ENCODE results near the gene PLEKHA7. TPM values are rescaled to one million over a fixed set of nuclear protein-coding genes. Genes with fewer than 3 reads are reported as not detected.

Gene PLEKHA7
- polyA plus RNA-seq, 1 of the 3 experiments (the other 2 are of a cell fraction): 0.12 TPM

- no peak for TF ChIP-seq REST (IDR thresholded peaks at IDR 0.05; ENCODE audit: low read depth, low read length)
These were observed 76.2 kb downstream of the PLEKHA7 start (continued) for GRCh38 chr11:16938061-16938460.

- CTCF ChIA-PET: interaction anchor here (0.6 to 4.4 kb wide), 14 partner anchors 9 to 302 kb away, joined by 3 to 17 read pairs (median 4); no protein-coding TSS in a partner anchor
- Histone ChIP-seq H4K20me1 (ENCODE audit: insufficient read depth) (no peaks in the 10 kb centered on the region), H3F3A (replicated peaks; ENCODE audit: insufficient read depth) (no peaks in the 10 kb centered on the region), H3K36me3 (replicated peaks in 1 of 2; ENCODE audit: control insufficient read depth in 1 of 2, insufficient read depth in 2 of 2, low read length in 1 of 2) (no peaks in the 10 kb centered on the region), H3K9ac (no peak overlapping the region), H3K9me3 (no peaks in the 10 kb centered on the region), H2AFZ (ENCODE audit: low read depth) (no peak overlapping the region), H3K4me1 (ENCODE audit: control insufficient read depth in 1 of 2, insufficient read depth in 2 of 2, low read depth in 1 of 2, low read length in 1 of 2) (peaks cover 0 to 3% of the 10 kb centered on the region in 2 experiments; a peak in 1 of 4 replicates), H3K27me3 (ENCODE audit: insufficient read depth) (peaks cover 10% of the 10 kb centered on the region; the same call in 1 of the 2 replicates), H3K9me2 (no peaks in the 10 kb centered on the region), H3K79me2 (ENCODE audit: insufficient read depth) (no peaks in the 10 kb centered on the region), H3K4me3 (ENCODE audit: low read depth in 2 of 2, low read length in 1 of 2) (no peak overlapping the region), H3K27ac (ENCODE audit: low read depth in 2 of 2, low read length in 1 of 2) (no peak overlapping the region), H3K4me2 (no peak overlapping the region)
- TF ChIP-seq RCOR1 (IDR thresholded peaks at IDR 0.05; ENCODE audit: low read length): peak; percentile 83
- no peak for TF ChIP-seq NFIC (IDR thresholded peaks at IDR 0.05; ENCODE audit: borderline replicate concordance)
- no peak for TF ChIP-seq GABPA (IDR thresholded peaks at IDR 0.05; ENCODE audit: low read depth)
- no peak for TF ChIP-seq ELF1 (IDR thresholded peaks at IDR 0.05)
- WGBS (ENCODE audit: low lambda C conversion rate): 84% methylated on average over 1 of the region's 1 CpG
- POLR2A ChIA-PET: no interaction called here
- DNase-seq: no peak
These were observed 77.6 kb downstream of the PLEKHA7 start for GRCh38 chr11:16936643-16937042.

- peaks cover 10% of the 10 kb centered on the region; the same call in 1 of the 2 replicates for H3K27me3 ChIP-seq (ENCODE audit: insufficient read depth)
- H3K9me3 ChIP-seq: no peaks in the 10 kb centered on the region
- no peaks in the 10 kb centered on the region for H3K36me3 ChIP-seq (replicated peaks in 1 of 2; ENCODE audit: control insufficient read depth in 1 of 2, insufficient read depth in 2 of 2, low read length in 1 of 2)
- no peak overlapping the region for H3K4me3 ChIP-seq (ENCODE audit: low read depth in 2 of 2, low read length in 1 of 2)
- no peak overlapping the region for H3K27ac ChIP-seq (ENCODE audit: low read depth in 2 of 2, low read length in 1 of 2)
- no peaks in the 10 kb centered on the region for H3K79me2 ChIP-seq (ENCODE audit: insufficient read depth)
- no peaks in the 10 kb centered on the region for H4K20me1 ChIP-seq (ENCODE audit: insufficient read depth)
- peak; percentile 50 for DNase-seq
- no peak overlapping the region for H3K9ac ChIP-seq
- peaks cover 0 to 3% of the 10 kb centered on the region in 2 experiments; a peak in 1 of 4 replicates for H3K4me1 ChIP-seq (ENCODE audit: control insufficient read depth in 1 of 2, insufficient read depth in 2 of 2, low read depth in 1 of 2, low read length in 1 of 2)
- POLR2A ChIA-PET: no interaction called here
- H3K9me2 ChIP-seq: no peaks in the 10 kb centered on the region
- H2AFZ ChIP-seq (ENCODE audit: low read depth): no peak overlapping the region
- CTCF ChIA-PET: interaction anchor here (0.6 to 4.4 kb wide), 15 partner anchors 10 to 302 kb away, joined by 3 to 17 read pairs (median 5); no protein-coding TSS in a partner anchor
- H3F3A ChIP-seq (replicated peaks; ENCODE audit: insufficient read depth): no peaks in the 10 kb centered on the region
- no peak overlapping the region for H3K4me2 ChIP-seq
- 22% methylated on average over 6 of the region's 6 CpGs for WGBS (ENCODE audit: low lambda C conversion rate)
- TF ChIP-seq PBX3 (IDR thresholded peaks at IDR 0.05): no peak
- TF ChIP-seq EP300 (IDR thresholded peaks at IDR 0.05; ENCODE audit: borderline replicate concordance in 1 of 2, low read depth in 1 of 2, low read length in 1 of 2): no peak
- no peak for TF ChIP-seq USF2 (IDR thresholded peaks at IDR 0.05; ENCODE audit: borderline replicate concordance, low read depth, low read length)
- no peak for TF ChIP-seq CHD2 (IDR thresholded peaks at IDR 0.05; ENCODE audit: low read length, partially characterized antibody)
- TF ChIP-seq RXRA (IDR thresholded peaks at IDR 0.05; ENCODE audit: borderline replicate concordance, low read depth): no peak
- no peak for TF ChIP-seq GABPA (IDR thresholded peaks at IDR 0.05; ENCODE audit: low read depth)
- no peak for TF ChIP-seq REST (IDR thresholded peaks at IDR 0.05; ENCODE audit: low read depth, low read length)
- no peak for TF ChIP-seq IRF3 (IDR thresholded peaks at IDR 0.05; ENCODE audit: low read depth, low read length)
- no peak for TF ChIP-seq FOXM1 (IDR thresholded peaks at IDR 0.05; ENCODE audit: low read depth)
- no peak for TF ChIP-seq ELF1 (IDR thresholded peaks at IDR 0.05)
- no peak for TF ChIP-seq RCOR1 (IDR thresholded peaks at IDR 0.05; ENCODE audit: low read length)
These were observed 78.5 kb downstream of the PLEKHA7 start for GRCh38 chr11:16935518-16936302.
